Measurements from ENCODE around the gene FLNC.

FLNC gene

GRCh38 chr7:128899392-128899791 is 69.2 kb downstream of the FLNC start:
- no peak overlapping the region for H3K4me3 ChIP-seq (replicated peaks; ENCODE audit: low read depth, low read length)
- no peak for DNase-seq (ENCODE audit: low read depth)

GRCh38 chr7:128900237-128900636 is 70.0 kb downstream of the FLNC start:
- TF ChIP-seq CTCF (IDR thresholded peaks at IDR 0.05; ENCODE audit: low read length, missing control alignments): no peak
- H3K4me3 ChIP-seq (replicated peaks; ENCODE audit: low read depth, low read length): no peak overlapping the region
- DNase-seq (ENCODE audit: low read depth): no peak

More at GRCh38 chr7:128899392-128899791, 69.2 kb downstream of the FLNC start:
- TF ChIP-seq CTCF (IDR thresholded peaks at IDR 0.05; ENCODE audit: low read length, missing control alignments): no peak

- no peak for TF ChIP-seq CTCF (IDR thresholded peaks at IDR 0.05; ENCODE audit: low read length, missing control alignments)
- H3K4me3 ChIP-seq (replicated peaks; ENCODE audit: low read depth, low read length): no peak overlapping the region
- no peak for DNase-seq (ENCODE audit: low read depth)
Observed at GRCh38 chr7:128902761-128903585, 72.8 kb downstream of the FLNC start.

GRCh38 chr7:128903621-128904361 is 73.6 kb downstream of the FLNC start:
- no peak overlapping the region for H3K4me3 ChIP-seq (replicated peaks; ENCODE audit: low read depth, low read length)

GRCh38 chr7:128904381-128905197 is 74.4 kb downstream of the FLNC start:
- peak; percentile 68 for TF ChIP-seq CTCF (IDR thresholded peaks at IDR 0.05; ENCODE audit: low read length, missing control alignments)
- peak; percentile 72 for DNase-seq (ENCODE audit: low read depth)

More at GRCh38 chr7:128903621-128904361, 73.6 kb downstream of the FLNC start:
- no peak for DNase-seq (ENCODE audit: low read depth)
- no peak for TF ChIP-seq CTCF (IDR thresholded peaks at IDR 0.05; ENCODE audit: low read length, missing control alignments)

GRCh38 chr7:128906001-128906765 is 76.0 kb downstream of the FLNC start:
- no peak for TF ChIP-seq CTCF (IDR thresholded peaks at IDR 0.05; ENCODE audit: low read length, missing control alignments)
- no peak overlapping the region for H3K4me3 ChIP-seq (replicated peaks; ENCODE audit: low read depth, low read length)
- no peak for DNase-seq (ENCODE audit: low read depth)

More at GRCh38 chr7:128904381-128905197, 74.4 kb downstream of the FLNC start:
- no peak overlapping the region for H3K4me3 ChIP-seq (replicated peaks; ENCODE audit: low read depth, low read length)
